GM23338 (cell line): ENCODE measurements around the gene SKA3. TPM values are rescaled to one million over a fixed set of nuclear protein-coding genes. Genes with fewer than 3 reads are reported as not detected.

ENCODE experiments used
- ATAC-seq: fragments of 200-7000 bp; cut with Tn5 transposase; 3 replicates; pipeline ENCODE4 v1.9.1; 2020
- DNase-seq: peaks from one replicate; pipeline ENCODE4 v3.0.0-alpha.2; 2015; ENCODE audit warnings: low spot score
- H2AFZ ChIP-seq: fragments of 200-600 bp; sonication (generic); 2 replicates; pipeline ENCODE4 v1.8.0; 2016; ENCODE audit warnings: antibody characterized with exemption, mild to moderate bottlenecking, moderate library complexity
- H3F3A ChIP-seq: fragments of 200-600 bp; sonication (generic); replicated peaks from 2 replicates; pipeline ENCODE4 v1.8.0; 2017; ENCODE audit warnings: antibody characterized with exemption, mixed run types, low read depth
- H3K27ac ChIP-seq: fragments of 200-600 bp; sonication (generic); 2 replicates; pipeline ENCODE4 v1.6.1; 2016; ENCODE audit warnings: low read depth
- H3K27me3 ChIP-seq: fragments of 200-600 bp; sonication (generic); 2 replicates; pipeline ENCODE4 v1.8.0; 2016; ENCODE audit warnings: mild to moderate bottlenecking, mixed run types, moderate library complexity; ENCODE audit not compliant: insufficient read depth
- H3K36me3 ChIP-seq: fragments of 200-600 bp; sonication (generic); 2 replicates; pipeline ENCODE4 v1.8.0; 2016; ENCODE audit warnings: mild to moderate bottlenecking; ENCODE audit not compliant: insufficient read depth
- H3K4me1 ChIP-seq: fragments of 200-600 bp; sonication (generic); 2 replicates; pipeline ENCODE4 v1.8.0; 2016; ENCODE audit warnings: mild to moderate bottlenecking, moderate library complexity; ENCODE audit not compliant: insufficient read depth
- H3K4me2 ChIP-seq: fragments of 200-600 bp; sonication (generic); 2 replicates; pipeline ENCODE4 v1.7.1; 2017; ENCODE audit warnings: mixed run types
- H3K4me3 ChIP-seq: fragments of 200-600 bp; sonication (generic); 2 replicates; pipeline ENCODE4 v1.6.1; 2016; ENCODE audit warnings: mixed run types
- H3K79me2 ChIP-seq: fragments of 200-600 bp; sonication (generic); replicated peaks from 2 replicates; pipeline ENCODE4 v1.8.0; 2017; ENCODE audit warnings: mild to moderate bottlenecking; ENCODE audit not compliant: insufficient read depth
- H3K9me2 ChIP-seq: fragments of 200-600 bp; sonication (generic); 2 replicates; pipeline ENCODE4 v1.8.0; 2017; ENCODE audit not compliant: insufficient read depth
- H4K20me1 ChIP-seq: fragments of 200-600 bp; sonication (generic); replicated peaks from 2 replicates; pipeline ENCODE4 v1.8.0; 2017; ENCODE audit warnings: mild to moderate bottlenecking; ENCODE audit not compliant: insufficient read depth
- H3K27ac Mint-ChIP-seq: 2 replicates; pipeline ENCODE4 v1.8.0; 2020; ENCODE audit warnings: inconsistent platforms, mild to moderate bottlenecking, moderate library complexity, mixed read lengths
- H3K27me3 Mint-ChIP-seq: 3 replicates; pipeline ENCODE4 v1.8.0; 2022; ENCODE audit warnings: low read depth, mild to moderate bottlenecking, moderate library complexity, mixed read lengths, inconsistent platforms; ENCODE audit not compliant: insufficient read depth, poor library complexity
- H3K36me3 Mint-ChIP-seq: 3 replicates; pipeline ENCODE4 v1.8.0; 2021; ENCODE audit warnings: low read depth, mild to moderate bottlenecking, inconsistent platforms, moderate library complexity, mixed read lengths
- H3K4me1 Mint-ChIP-seq: 3 replicates; pipeline ENCODE4 v1.8.0; 2020; ENCODE audit warnings: mild to moderate bottlenecking, inconsistent platforms, mixed read lengths
- H3K4me3 Mint-ChIP-seq: 3 replicates; pipeline ENCODE4 v1.8.0; 2021; ENCODE audit warnings: moderate library complexity, mild to moderate bottlenecking, inconsistent platforms, mixed read lengths
- H3K9me3 Mint-ChIP-seq: 3 replicates; pipeline ENCODE4 v1.8.0; 2020; ENCODE audit warnings: moderate library complexity, mild to moderate bottlenecking, inconsistent platforms, mixed read lengths
- CREB1 ChIP-seq: fragments of 250-450 bp; sonication (Bioruptor Pico); IDR thresholded peaks from 2 replicates; pipeline ENCODE4 v1.5.0; 2020; ENCODE audit warnings: low read depth, mild to moderate bottlenecking, moderate library complexity
- ETS1 ChIP-seq: IDR thresholded peaks from 2 replicates; pipeline ENCODE4 v1.6.1; 2016; ENCODE audit warnings: antibody characterized with exemption
- EZH2 ChIP-seq: fragments of 200-600 bp; sonication (generic); IDR thresholded peaks from one replicate; pipeline ENCODE4 v1.8.0; 2017; ENCODE audit warnings: antibody characterized with exemption, mild to moderate bottlenecking, low read depth; ENCODE audit not compliant: unreplicated experiment
- NANOG ChIP-seq: IDR thresholded peaks from 2 replicates; pipeline ENCODE4 v1.6.1; 2016; ENCODE audit warnings: antibody characterized with exemption, borderline replicate concordance
- POLR2AphosphoS5 ChIP-seq: IDR thresholded peaks from 2 replicates; pipeline ENCODE4 v1.6.1; 2016; ENCODE audit warnings: antibody characterized with exemption, low read depth
- STAT1 ChIP-seq: IDR thresholded peaks from one replicate; pipeline ENCODE4 v1.6.1; 2016; ENCODE audit warnings: antibody characterized with exemption; ENCODE audit not compliant: unreplicated experiment
- ZNF114 ChIP-seq: fragments of 250-450 bp; sonication (Bioruptor Pico); IDR thresholded peaks from 2 replicates; pipeline ENCODE4 v1.5.0; 2020; ENCODE audit warnings: mild to moderate bottlenecking, moderate library complexity
- ZNF331 ChIP-seq: fragments of 250-450 bp; sonication (Bioruptor Pico); IDR thresholded peaks from 2 replicates; pipeline ENCODE4 v1.5.0; 2020; ENCODE audit warnings: low read depth, mild to moderate bottlenecking, moderate library complexity
- polyA plus RNA-seq: library from polyadenylated mRNA; unstranded; fragments of >200 nt; fragmentation: Nextera tagmentation; extraction: Ambion mirVana; gene quantifications from 2 replicates; pipeline ENCODE4 v1.2.1, GENCODE V29; 2016
- total RNA-seq: library from RNA; depleted of rRNA; stranded (reverse); fragments of >200 nt; shearing (Covaris generic); gene quantifications from 2 replicates; pipeline ENCODE4 v1.2.3, GENCODE V29; 2014
- TF ChIP-seq, protein P1 (sequence below): fragments of 250-450 bp; sonication (Bioruptor Pico); IDR thresholded peaks from 2 replicates; pipeline ENCODE4 v1.5.0; 2020; ENCODE audit warnings: mild to moderate bottlenecking, moderate library complexity
- TF ChIP-seq, protein P2 (sequence below), 2 experiments: fragments of 200-600 bp in 1 of 2; sonication (generic) in 1 of 2; conservative IDR thresholded peaks; 2 replicates each; pipeline versions ENCODE4 v1.5.1 to v1.6.1; 2016 to 2017; ENCODE audit warnings: antibody characterized with exemption in 2 of 2, low read depth in 2 of 2, mild to moderate bottlenecking in 2 of 2, moderate library complexity in 1 of 2

Gene SKA3
- total and polyA plus RNA-seq, 2 experiments from 2014 or later, result 65.9 to 179 TPM

DNA sequence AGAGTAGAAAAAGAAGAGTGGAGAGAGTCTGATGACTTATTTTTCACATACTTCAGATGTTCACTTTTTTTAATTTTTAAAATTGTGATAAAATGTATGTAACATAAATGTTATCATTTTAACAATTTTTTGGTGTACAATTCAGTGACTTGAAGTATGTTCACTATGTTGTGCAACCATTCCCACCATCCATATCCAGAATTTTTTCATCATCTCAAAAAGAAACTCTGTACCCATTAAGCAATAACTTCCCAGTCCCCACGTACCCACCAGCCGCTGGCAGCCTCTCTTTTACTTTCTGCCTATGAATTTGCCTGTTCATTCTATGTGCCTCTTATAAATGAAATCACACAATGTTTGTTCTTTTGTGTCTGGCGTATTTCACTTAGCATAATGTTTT is 43.3 kb downstream of the SKA3 start (continued):
- TF ChIP-seq, protein P1, sequence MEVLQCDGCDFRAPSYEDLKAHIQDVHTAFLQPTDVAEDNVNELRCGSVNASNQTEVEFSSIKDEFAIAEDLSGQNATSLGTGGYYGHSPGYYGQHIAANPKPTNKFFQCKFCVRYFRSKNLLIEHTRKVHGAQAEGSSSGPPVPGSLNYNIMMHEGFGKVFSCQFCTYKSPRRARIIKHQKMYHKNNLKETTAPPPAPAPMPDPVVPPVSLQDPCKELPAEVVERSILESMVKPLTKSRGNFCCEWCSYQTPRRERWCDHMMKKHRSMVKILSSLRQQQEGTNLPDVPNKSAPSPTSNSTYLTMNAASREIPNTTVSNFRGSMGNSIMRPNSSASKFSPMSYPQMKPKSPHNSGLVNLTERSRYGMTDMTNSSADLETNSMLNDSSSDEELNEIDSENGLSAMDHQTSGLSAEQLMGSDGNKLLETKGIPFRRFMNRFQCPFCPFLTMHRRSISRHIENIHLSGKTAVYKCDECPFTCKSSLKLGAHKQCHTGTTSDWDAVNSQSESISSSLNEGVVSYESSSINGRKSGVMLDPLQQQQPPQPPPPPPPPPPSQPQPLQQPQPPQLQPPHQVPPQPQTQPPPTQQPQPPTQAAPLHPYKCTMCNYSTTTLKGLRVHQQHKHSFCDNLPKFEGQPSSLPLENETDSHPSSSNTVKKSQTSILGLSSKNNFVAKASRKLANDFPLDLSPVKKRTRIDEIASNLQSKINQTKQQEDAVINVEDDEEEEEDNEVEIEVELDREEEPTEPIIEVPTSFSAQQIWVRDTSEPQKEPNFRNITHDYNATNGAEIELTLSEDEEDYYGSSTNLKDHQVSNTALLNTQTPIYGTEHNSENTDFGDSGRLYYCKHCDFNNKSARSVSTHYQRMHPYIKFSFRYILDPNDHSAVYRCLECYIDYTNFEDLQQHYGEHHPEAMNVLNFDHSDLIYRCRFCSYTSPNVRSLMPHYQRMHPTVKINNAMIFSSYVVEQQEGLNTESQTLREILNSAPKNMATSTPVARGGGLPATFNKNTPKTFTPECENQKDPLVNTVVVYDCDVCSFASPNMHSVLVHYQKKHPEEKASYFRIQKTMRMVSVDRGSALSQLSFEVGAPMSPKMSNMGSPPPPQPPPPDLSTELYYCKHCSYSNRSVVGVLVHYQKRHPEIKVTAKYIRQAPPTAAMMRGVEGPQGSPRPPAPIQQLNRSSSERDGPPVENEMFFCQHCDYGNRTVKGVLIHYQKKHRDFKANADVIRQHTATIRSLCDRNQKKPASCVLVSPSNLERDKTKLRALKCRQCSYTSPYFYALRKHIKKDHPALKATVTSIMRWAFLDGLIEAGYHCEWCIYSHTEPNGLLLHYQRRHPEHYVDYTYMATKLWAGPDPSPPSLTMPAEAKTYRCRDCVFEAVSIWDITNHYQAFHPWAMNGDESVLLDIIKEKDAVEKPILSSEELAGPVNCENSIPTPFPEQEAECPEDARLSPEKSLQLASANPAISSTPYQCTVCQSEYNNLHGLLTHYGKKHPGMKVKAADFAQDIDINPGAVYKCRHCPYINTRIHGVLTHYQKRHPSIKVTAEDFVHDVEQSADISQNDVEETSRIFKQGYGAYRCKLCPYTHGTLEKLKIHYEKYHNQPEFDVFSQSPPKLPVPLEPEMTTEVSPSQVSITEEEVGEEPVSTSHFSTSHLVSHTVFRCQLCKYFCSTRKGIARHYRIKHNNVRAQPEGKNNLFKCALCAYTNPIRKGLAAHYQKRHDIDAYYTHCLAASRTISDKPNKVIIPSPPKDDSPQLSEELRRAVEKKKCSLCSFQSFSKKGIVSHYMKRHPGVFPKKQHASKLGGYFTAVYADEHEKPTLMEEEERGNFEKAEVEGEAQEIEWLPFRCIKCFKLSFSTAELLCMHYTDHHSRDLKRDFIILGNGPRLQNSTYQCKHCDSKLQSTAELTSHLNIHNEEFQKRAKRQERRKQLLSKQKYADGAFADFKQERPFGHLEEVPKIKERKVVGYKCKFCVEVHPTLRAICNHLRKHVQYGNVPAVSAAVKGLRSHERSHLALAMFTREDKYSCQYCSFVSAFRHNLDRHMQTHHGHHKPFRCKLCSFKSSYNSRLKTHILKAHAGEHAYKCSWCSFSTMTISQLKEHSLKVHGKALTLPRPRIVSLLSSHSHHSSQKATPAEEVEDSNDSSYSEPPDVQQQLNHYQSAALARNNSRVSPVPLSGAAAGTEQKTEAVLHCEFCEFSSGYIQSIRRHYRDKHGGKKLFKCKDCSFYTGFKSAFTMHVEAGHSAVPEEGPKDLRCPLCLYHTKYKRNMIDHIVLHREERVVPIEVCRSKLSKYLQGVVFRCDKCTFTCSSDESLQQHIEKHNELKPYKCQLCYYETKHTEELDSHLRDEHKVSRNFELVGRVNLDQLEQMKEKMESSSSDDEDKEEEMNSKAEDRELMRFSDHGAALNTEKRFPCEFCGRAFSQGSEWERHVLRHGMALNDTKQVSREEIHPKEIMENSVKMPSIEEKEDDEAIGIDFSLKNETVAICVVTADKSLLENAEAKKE (CRISPR knock-in tag), result no peak
- TF ChIP-seq ZNF114 (CRISPR knock-in tag) (no peak), STAT1 (no peak)

GRCh38 chr13:21130116-21130515 is 46.2 kb downstream of the SKA3 start:
- H2AFZ ChIP-seq, result peak overlapping the region; percentile 29; the same call in 1 of the 2 replicates
- H3K9me2 ChIP-seq, result no peaks in the 10 kb centered on the region
- no peaks in the 10 kb centered on the region for H4K20me1 ChIP-seq
- no peak overlapping the region for H3K4me3 ChIP-seq
- DNase-seq (no peak), ATAC-seq (peak; percentile 53; the same call in 2 of the 3 replicates)
- Mint-ChIP-seq H3K4me1 (peaks cover 18% of the 10 kb centered on the region), H3K36me3 (0 out of 3 replicates have a peak, but pooled peaks cover 2% of the 10 kb centered on the region), H3K9me3 (peaks cover 1% of the 10 kb centered on the region), H3K27me3 (peaks cover 6% of the 10 kb centered on the region), H3K27ac (no peak overlapping the region), H3K4me3 (no peak overlapping the region)
- no peaks in the 10 kb centered on the region for H3K36me3 ChIP-seq
- H3K4me1 ChIP-seq, result peaks cover 7% of the 10 kb centered on the region
- no peak overlapping the region for H3K4me2 ChIP-seq
- H3F3A ChIP-seq, result 0 out of 2 replicates have a peak, but pooled peaks cover 9% of the 10 kb centered on the region
- no peaks in the 10 kb centered on the region for H3K27me3 ChIP-seq
- H3K79me2 ChIP-seq, result no peaks in the 10 kb centered on the region
- no peak overlapping the region for H3K27ac ChIP-seq
- TF ChIP-seq POLR2AphosphoS5 (no peak), CREB1 (CRISPR knock-in tag) (no peak), EZH2 (no peak), ETS1 (no peak), NANOG (no peak), ZNF331 (no peak)
- TF ChIP-seq, protein P2, sequence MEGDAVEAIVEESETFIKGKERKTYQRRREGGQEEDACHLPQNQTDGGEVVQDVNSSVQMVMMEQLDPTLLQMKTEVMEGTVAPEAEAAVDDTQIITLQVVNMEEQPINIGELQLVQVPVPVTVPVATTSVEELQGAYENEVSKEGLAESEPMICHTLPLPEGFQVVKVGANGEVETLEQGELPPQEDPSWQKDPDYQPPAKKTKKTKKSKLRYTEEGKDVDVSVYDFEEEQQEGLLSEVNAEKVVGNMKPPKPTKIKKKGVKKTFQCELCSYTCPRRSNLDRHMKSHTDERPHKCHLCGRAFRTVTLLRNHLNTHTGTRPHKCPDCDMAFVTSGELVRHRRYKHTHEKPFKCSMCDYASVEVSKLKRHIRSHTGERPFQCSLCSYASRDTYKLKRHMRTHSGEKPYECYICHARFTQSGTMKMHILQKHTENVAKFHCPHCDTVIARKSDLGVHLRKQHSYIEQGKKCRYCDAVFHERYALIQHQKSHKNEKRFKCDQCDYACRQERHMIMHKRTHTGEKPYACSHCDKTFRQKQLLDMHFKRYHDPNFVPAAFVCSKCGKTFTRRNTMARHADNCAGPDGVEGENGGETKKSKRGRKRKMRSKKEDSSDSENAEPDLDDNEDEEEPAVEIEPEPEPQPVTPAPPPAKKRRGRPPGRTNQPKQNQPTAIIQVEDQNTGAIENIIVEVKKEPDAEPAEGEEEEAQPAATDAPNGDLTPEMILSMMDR (conservative IDR thresholded peaks at IDR 0.05; ENCODE audit: low read depth in 2 of 2), result no peak
